Embryonic facial prominence (tissue), 1 donor: ENCODE data around the gene NPR2.

Source experiments
- DNase-seq: peaks from one replicate; pipeline ENCODE4 v3.0.0-alpha.2; 2016; ENCODE audit errors: extremely low spot score

NPR2 gene

GRCh38 chr9:35800530-35800929 is 9.1 kb downstream of the NPR2 start:
- DNase-seq, result no peak

DNA sequence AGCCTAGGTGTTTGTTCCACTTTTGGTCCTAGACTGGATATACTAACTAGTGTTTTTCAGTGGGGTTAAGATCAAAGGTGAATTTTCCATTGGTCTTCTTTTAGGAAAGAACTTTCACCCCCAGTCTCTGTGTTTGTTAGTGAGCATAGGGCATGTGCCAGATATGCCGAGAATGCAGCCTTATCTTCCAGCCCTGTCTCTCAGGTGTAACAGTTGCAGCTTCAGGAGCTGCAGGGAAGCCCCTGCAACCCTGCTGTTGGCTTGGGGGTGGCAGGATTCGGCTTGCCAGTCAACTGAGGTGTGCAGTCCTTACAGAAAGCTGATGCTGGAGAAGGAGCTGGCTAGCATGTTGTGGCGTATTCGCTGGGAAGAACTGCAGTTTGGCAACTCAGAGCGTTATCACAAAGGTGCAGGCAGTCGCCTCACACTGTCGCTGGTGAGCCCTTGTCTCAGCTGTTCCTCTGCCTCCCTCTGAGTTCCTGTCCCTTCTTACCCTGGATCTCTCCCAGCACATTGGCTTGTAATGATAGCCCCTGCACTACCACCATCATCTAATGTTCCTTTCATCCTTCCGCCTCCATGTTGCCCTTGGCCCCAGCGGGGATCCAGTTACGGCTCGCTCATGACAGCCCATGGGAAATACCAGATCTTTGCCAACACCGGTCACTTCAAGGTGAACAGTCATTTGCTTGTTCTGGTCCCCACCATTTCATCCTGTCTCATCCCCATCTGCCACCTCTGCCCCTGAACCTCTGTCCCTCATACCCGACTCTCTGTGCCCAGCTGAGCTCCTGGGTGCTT is 10.1 kb downstream of the NPR2 start:
- no peak for DNase-seq

- no peak for DNase-seq
These were observed 14.7 kb downstream of the NPR2 start for GRCh38 chr9:35806101-35806500.

- no peak for DNase-seq
These were observed 17.0 kb downstream of the NPR2 start for GRCh38 chr9:35808433-35808832.

DNA sequence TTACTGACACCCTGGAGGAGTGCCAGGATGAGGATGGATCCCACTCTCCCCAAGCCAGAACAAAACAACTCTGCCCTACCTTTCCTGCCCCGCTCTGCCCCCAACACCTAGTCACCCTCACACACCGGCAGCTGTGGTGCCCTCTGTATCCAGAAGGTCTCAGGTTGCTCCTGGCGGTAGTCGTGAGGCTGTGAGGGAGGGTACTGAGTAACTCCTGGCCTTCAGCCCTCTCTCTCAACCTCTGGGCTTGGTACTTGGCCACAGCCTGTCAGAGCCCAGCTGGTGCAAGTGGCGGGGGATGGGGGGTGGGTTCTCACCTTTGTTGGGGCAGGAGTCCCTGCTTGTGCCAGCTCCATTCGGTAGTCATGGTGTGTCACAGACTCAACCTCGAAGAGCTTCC is 18.7 kb downstream of the NPR2 start:
- DNase-seq, result no peak

DNA sequence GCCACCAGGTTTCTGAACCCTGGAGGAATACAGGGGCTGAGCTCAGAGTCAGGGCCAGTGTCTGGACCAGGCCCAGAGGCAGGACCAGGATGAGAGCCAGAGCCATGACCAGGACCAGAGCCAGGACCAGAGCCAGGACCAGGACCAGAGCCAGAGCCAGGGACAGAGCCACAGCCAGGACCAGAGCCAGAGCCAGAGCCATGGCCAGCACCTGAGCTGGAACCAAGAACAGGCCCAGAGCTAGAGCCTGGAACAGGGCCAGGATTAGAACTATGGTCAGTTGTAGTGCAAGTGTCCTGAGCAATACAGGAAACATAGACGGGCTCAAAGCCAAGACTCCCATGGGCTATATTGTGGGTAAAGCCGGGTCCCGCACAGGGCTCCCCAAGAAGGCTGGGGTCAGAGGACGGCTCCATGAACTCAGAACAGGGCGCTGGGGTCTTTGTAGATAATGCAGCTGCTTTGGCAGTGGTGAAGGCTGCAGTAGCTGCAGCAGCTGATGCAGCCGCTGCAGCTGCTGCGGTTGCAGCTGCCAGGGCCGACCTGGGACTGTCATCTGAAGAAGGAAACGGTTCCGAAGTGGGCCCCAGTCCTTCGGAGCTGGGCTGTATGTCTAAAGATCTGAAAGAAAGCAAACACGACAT is 20.1 kb downstream of the NPR2 start:
- DNase-seq, result no peak

DNA sequence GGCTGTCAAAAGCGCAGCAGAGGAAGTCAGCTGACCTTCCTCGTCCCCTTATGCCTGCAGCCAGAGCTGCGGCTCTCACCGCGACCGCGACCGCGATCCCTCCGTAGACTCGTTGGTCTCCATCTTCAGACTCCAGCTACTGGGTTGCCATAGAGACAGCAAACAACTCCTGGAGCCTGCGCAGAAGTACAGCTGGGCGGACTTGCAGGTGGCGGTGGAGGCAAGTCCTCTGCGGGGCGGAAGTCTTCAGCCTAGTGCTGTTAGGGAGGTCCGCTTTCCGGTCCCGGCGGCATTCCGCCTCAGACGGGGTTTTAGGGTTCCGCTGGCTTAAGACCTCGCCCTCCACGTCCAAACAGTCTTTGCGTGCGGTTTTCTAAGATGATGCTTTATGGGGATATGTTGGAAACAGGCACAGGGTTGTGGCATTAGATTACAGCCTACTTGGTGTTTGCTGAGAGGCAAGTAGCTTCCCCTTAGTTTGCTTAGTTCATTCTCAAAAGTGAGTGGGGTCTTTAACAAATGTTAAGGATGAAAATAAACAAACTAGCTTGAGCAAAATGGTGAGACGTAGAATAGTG is 20.7 kb downstream of the NPR2 start, which contains the start of gene SPAG8:
TSS of gene SPAG8 (minus strand) at position 238 of the 578 bp plus-strand sequence. CDS start at position 123, 115 bp downstream.
- DNase-seq, result peak; percentile 93

DNA sequence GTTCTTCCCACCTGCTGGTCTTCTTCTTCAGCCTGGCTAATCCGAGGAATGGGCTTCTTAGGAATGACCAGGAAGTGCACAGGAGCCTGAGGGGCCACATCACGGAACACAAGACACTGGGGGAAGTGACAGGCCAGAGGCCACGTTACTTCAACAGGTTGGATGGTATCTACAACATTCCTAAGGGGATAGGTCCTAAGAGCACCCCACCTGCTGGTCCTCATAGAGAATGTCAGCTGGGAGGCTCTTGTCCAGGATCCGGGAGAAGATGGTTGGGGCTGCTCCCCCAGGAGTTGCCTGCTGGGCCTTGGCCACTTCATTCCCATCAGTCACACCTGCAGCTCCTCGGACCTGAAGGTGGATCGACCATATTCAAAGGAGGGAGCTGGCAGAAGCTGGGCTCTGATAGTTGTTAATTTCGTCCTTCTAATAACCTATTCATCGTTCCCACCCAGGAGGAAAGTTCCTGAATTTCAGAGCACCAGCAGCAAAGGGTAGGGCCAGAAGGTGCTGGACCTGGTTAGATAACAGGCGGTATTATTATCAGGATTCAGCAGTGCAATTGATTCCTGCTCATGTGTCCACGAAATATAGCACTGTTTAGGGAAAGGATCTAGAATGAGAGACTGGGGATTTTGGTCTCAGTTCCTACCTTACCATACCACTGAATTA is 22.2 kb downstream of the NPR2 start:
- DNase-seq, result no peak

GRCh38 chr9:35814106-35814840 is 22.9 kb downstream of the NPR2 start:
- no peak for DNase-seq

DNA sequence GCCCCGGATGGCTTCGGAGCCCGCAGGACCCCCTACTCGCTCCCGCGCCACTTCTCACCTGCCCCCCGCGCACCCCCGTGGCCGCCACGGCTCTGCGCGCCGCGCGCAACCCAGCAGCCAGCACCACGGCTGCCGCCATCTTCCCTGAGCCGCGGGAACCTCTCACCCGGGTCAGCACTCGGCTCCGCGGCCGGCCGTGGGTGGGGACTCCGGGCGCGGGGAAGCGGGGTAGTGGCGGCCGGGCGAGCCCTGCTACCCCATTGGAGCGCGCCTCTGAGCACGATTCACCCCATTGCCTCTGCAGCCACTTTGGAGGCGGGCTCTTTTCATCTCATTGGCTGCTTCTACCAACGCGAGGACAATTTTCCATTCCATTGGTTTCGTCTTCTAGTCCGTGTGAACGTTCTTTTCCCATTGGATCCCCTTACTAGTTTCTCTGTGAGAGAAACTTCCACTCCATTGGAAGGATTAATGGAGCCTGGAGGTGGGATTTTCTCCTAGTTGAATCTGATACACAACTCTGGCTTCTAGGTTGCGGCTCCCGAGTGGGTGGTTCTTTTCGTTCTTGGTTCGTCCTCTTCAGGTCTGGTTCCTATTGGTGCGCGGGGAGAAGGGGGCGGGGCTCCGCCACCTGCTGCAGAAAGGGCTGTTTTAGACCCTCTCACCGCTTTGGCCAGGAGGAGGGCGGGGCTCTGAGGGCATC is 23.6 kb downstream of the NPR2 start, which contains the start of gene HINT2:
TSS of gene HINT2 (minus strand) at position 202 of the 703 bp plus-strand sequence. CDS start at position 139, 63 bp downstream.
- DNase-seq, result peak; percentile 95

GRCh38 chr9:35816708-35817107 is 25.3 kb downstream of the NPR2 start:
- DNase-seq, result no peak

- DNase-seq, result no peak
These were observed 26.9 kb downstream of the NPR2 start for GRCh38 chr9:35818341-35818740.

DNA sequence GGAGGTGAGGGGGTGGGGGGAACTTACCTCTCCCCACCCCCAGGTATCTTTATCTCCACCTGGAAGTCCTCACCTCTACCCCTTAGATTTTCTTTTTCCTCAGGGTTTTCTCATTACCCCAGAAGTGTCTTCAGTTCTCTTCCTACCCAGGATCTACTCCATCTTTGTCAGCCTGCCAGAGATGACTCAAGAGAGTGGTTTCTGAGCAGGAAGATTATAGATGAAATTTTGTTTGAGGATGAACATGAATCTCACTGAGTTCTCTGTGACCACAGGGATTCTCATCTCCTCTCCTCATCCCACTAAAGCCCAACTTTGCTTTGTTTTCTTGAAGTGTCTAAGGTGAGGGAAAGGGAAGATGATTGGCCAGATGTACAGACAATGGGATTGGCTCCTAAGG is 28.7 kb downstream of the NPR2 start:
- no peak for DNase-seq

GRCh38 chr9:35822926-35823325 is 31.5 kb downstream of the NPR2 start:
- DNase-seq, result no peak

- DNase-seq, result no peak
These were observed 34.8 kb downstream of the NPR2 start for GRCh38 chr9:35826071-35826701.

DNA sequence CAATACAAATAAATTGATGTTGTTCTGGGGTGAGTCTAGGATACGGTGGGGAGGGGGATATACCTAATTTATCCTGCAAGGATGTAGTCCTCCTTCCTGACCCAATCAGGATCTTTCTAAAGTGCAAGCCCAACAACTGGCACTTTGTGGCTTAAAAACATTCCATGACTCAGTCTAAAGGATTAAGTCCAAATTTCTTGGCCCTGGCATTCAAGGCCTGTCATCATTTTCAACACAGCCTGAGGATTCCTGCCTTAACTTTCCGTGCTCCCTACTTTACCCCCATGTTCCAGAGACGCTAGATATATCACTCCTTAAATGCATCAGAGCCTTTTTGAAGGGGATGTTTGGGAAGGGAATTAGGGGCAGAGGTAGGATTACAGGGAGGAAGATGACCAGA is 36.1 kb downstream of the NPR2 start:
- no peak for DNase-seq

DNA sequence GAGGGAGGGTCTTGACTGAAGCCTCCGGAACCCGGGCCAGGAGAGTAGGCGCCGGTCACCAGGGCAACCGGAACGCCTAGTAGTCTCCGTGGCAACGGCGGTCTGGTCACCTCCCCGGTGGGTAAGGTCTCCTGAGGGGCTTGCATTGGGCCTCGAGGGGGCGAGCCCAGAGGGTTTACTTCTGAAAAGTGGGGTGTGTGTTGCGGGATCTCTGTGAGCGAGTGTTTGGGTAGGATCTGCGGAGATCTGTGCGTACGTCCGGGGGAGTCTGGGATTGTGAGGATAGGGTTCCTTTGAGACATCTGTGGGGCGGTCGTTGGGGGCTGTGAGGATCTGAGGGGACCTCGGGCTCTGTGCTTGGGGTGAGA is 37.3 kb downstream of the NPR2 start, which contains the start of gene FAM221B:
TSS of gene FAM221B (minus strand) at position 17 of the 368 bp plus-strand sequence. CDS start 2,571 bp downstream, outside the sequence.
- no peak for DNase-seq

- peak; percentile 88 for DNase-seq
These were observed 37.8 kb downstream of the NPR2 start, which contains the start of gene TMEM8B for GRCh38 chr9:35829084-35829763. Gene TMEM8B (plus strand): TSS chr9:35829228. CDS start chr9:35829448, 220 bp downstream.

- DNase-seq, result no peak
These were observed 38.3 kb downstream of the NPR2 start for GRCh38 chr9:35829764-35830096.

GRCh38 chr9:35831040-35831439 is 39.6 kb downstream of the NPR2 start:
- no peak for DNase-seq
